ENCODE results near the gene RFLNA.

DNA sequence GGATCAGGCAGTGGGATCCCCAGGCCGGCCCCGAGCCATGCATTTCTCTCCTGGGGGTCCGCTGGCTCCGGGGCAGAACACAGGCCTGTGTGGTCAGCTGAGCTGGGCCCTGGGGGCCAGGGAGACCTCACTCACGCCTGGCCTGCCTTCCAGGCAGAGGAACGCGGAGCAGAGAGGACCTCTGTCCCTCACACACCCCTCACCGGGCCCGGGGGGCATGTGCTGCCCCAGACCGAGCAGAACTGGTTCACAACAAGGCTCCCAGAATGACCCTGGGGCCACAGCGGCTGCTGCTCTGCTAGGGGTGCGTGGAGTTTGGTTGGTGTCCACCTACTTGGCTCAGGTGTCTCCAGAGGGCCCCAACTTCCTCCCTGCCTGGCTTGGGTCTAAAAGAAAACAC is 33.0 kb upstream of the RFLNA start:
- TF ChIP-seq, protein P1, sequence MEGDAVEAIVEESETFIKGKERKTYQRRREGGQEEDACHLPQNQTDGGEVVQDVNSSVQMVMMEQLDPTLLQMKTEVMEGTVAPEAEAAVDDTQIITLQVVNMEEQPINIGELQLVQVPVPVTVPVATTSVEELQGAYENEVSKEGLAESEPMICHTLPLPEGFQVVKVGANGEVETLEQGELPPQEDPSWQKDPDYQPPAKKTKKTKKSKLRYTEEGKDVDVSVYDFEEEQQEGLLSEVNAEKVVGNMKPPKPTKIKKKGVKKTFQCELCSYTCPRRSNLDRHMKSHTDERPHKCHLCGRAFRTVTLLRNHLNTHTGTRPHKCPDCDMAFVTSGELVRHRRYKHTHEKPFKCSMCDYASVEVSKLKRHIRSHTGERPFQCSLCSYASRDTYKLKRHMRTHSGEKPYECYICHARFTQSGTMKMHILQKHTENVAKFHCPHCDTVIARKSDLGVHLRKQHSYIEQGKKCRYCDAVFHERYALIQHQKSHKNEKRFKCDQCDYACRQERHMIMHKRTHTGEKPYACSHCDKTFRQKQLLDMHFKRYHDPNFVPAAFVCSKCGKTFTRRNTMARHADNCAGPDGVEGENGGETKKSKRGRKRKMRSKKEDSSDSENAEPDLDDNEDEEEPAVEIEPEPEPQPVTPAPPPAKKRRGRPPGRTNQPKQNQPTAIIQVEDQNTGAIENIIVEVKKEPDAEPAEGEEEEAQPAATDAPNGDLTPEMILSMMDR (IDR thresholded peaks at IDR 0.05), result no peak
- TF ChIP-seq POLR2A (IDR thresholded peaks at IDR 0.05), result no peak

Measured in body of pancreas (tissue), 4 donors.